ENCODE data around the gene TRIL.

The TRIL gene

GRCh38 chr7:28996836-28997235 is 38.7 kb upstream of the TRIL start:
- H3K9me2 ChIP-seq (replicated peaks; ENCODE audit: insufficient read depth, low read length), result no peaks in the 10 kb centered on the region
- no peaks in the 10 kb centered on the region; the same call in 1 of the 2 replicates for H3K27me3 ChIP-seq (ENCODE audit: low read length)
- no peaks in the 10 kb centered on the region for H3F3A ChIP-seq (ENCODE audit: insufficient read depth)
- no peaks in the 10 kb centered on the region for H3K9me3 ChIP-seq (ENCODE audit: insufficient read depth, low read length)
- no peak overlapping the region for H2AFZ ChIP-seq (ENCODE audit: low read depth, low read length, severe bottlenecking)
- no peaks in the 10 kb centered on the region for H3K79me2 ChIP-seq (ENCODE audit: insufficient read depth, low read length)
- no peak overlapping the region for H3K4me2 ChIP-seq (ENCODE audit: low read depth, low read length, poor library complexity, severe bottlenecking)
- no peak for TF ChIP-seq EZH2phosphoT487 (conservative IDR thresholded peaks at IDR 0.05; ENCODE audit: low read length)
- no peak for TF ChIP-seq CTCF (IDR thresholded peaks at IDR 0.05; ENCODE audit: insufficient read depth, low read length, poor library complexity, severe bottlenecking)
- H3K4me3 ChIP-seq (ENCODE audit: insufficient read depth, low read length, poor library complexity, severe bottlenecking), result no peak overlapping the region
- no peak overlapping the region for H3K27ac ChIP-seq (ENCODE audit: low read depth, low read length)
- no peaks in the 10 kb centered on the region for H3K36me3 ChIP-seq (ENCODE audit: low read length)
- no peak overlapping the region for H3K9ac ChIP-seq (ENCODE audit: low read length)
- no peaks in the 10 kb centered on the region for H4K20me1 ChIP-seq (ENCODE audit: low read depth, low read length)

DNA sequence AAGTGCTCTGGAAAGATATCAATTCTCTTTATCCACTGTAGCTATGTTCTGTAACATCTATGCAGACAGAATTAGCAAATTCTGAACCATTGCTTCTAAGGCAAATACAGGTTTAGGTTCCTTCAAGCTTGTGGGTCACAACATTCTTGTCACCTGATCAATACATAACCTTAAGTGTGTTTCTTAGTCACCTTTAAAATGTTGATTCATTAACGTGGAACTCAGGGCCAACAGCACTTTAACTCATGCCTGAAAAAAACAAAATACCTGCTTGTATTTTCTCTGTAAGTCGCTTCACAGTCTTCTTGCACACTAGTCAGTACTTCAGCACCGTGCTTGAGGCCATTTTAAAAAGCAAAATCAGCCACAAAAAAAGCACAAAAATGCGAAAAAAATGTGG is 35.2 kb upstream of the TRIL start:
- no peaks in the 10 kb centered on the region for H3K27me3 ChIP-seq (ENCODE audit: low read length)
- H2AFZ ChIP-seq (ENCODE audit: low read depth, low read length, severe bottlenecking), result no peak overlapping the region
- H3K4me3 ChIP-seq (ENCODE audit: insufficient read depth, low read length, poor library complexity, severe bottlenecking), result no peak overlapping the region
- no peak for TF ChIP-seq EZH2phosphoT487 (conservative IDR thresholded peaks at IDR 0.05; ENCODE audit: low read length)
- no peak for TF ChIP-seq CTCF (IDR thresholded peaks at IDR 0.05; ENCODE audit: insufficient read depth, low read length, poor library complexity, severe bottlenecking)
- H3K9me3 ChIP-seq (ENCODE audit: insufficient read depth, low read length), result no peaks in the 10 kb centered on the region
- no peaks in the 10 kb centered on the region for H3K36me3 ChIP-seq (ENCODE audit: low read length)
- no peaks in the 10 kb centered on the region for H3K79me2 ChIP-seq (ENCODE audit: insufficient read depth, low read length)
- no peaks in the 10 kb centered on the region for H3K9me2 ChIP-seq (replicated peaks; ENCODE audit: insufficient read depth, low read length)
- H3K9ac ChIP-seq (ENCODE audit: low read length), result no peak overlapping the region
- H4K20me1 ChIP-seq (ENCODE audit: low read depth, low read length), result no peaks in the 10 kb centered on the region
- H3F3A ChIP-seq (ENCODE audit: insufficient read depth), result no peaks in the 10 kb centered on the region
- H3K4me2 ChIP-seq (ENCODE audit: low read depth, low read length, poor library complexity, severe bottlenecking), result no peak overlapping the region
- no peak overlapping the region for H3K27ac ChIP-seq (ENCODE audit: low read depth, low read length)

DNA sequence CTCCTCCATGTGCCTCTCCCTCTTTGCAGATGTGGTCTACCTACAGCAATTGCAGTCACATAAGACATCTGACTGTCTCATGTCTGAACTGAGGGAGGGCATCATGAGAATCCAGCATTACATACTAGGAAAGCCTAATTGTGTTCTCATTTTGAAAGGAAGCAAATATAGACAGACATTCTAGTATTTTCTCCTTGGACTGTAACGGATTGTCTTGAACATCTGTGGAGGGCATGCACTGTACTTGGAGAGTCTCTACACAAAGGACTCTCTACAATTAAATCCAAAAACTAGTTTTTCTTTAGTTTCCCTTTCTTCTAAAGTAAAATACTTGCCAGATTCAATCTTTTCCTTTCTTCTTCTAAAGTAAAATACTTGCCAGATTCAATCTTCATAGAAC is 34.7 kb upstream of the TRIL start:
- Histone ChIP-seq H2AFZ (ENCODE audit: low read depth, low read length, severe bottlenecking) (no peak overlapping the region), H3F3A (ENCODE audit: insufficient read depth) (no peaks in the 10 kb centered on the region), H3K27ac (ENCODE audit: low read depth, low read length) (no peak overlapping the region), H3K79me2 (ENCODE audit: insufficient read depth, low read length) (no peaks in the 10 kb centered on the region), H3K4me2 (ENCODE audit: low read depth, low read length, poor library complexity, severe bottlenecking) (no peak overlapping the region), H3K36me3 (ENCODE audit: low read length) (no peaks in the 10 kb centered on the region), H3K9me2 (replicated peaks; ENCODE audit: insufficient read depth, low read length) (no peaks in the 10 kb centered on the region), H3K9me3 (ENCODE audit: insufficient read depth, low read length) (no peaks in the 10 kb centered on the region), H3K9ac (ENCODE audit: low read length) (no peak overlapping the region), H3K4me3 (ENCODE audit: insufficient read depth, low read length, poor library complexity, severe bottlenecking) (no peak overlapping the region), H4K20me1 (ENCODE audit: low read depth, low read length) (no peaks in the 10 kb centered on the region), H3K27me3 (ENCODE audit: low read length) (no peaks in the 10 kb centered on the region)
- TF ChIP-seq CTCF (IDR thresholded peaks at IDR 0.05; ENCODE audit: insufficient read depth, low read length, poor library complexity, severe bottlenecking) (no peak), EZH2phosphoT487 (conservative IDR thresholded peaks at IDR 0.05; ENCODE audit: low read length) (no peak)
